GM21529 (cell line): Measurements from ENCODE around the gene GAST.
"Not testable (repeated sequence)": the region's sequence is repeated elsewhere in the genome, so short reads cannot be mapped to it uniquely, and the experiment has no call there.

Experiments
- ATAC-seq: cut with Tn5 transposase; IDR thresholded peaks from one replicate; pipeline ENCODE4 v1.9.1; 2021; ENCODE audit not compliant: unreplicated experiment

GAST gene

GRCh38 chr17:41683441-41684007, 28.6 kb upstream of the GAST start:
- ATAC-seq, result no peak

- no peak for ATAC-seq
These were observed 28.1 kb upstream of the GAST start for GRCh38 chr17:41684035-41684434.

GRCh38 chr17:41685753-41686152, 26.4 kb upstream of the GAST start:
- not testable (repeated sequence) for ATAC-seq

GRCh38 chr17:41686281-41686680, 25.9 kb upstream of the GAST start:
- no peak for ATAC-seq

- no peak for ATAC-seq
These were observed 24.1 kb upstream of the GAST start for GRCh38 chr17:41687828-41688640.

GRCh38 chr17:41688641-41689496, 23.3 kb upstream of the GAST start, which contains the start of gene EIF1:
Gene EIF1 (plus strand): TSS chr17:41688885. CDS start chr17:41689039, 154 bp downstream.
- peak; percentile 66 for ATAC-seq

GRCh38 chr17:41689497-41690299, 22.4 kb upstream of the GAST start:
- no peak for ATAC-seq

- ATAC-seq, result no peak
These were observed 21.6 kb upstream of the GAST start for GRCh38 chr17:41690497-41690896.

- ATAC-seq, result no peak
These were observed 20.9 kb upstream of the GAST start for GRCh38 chr17:41691031-41691777.

- ATAC-seq, result no peak
These were observed 19.2 kb upstream of the GAST start for GRCh38 chr17:41692722-41693521.

GRCh38 chr17:41695134-41695661, 16.9 kb upstream of the GAST start:
- ATAC-seq, result no peak

- ATAC-seq, result no peak
These were observed 16.0 kb upstream of the GAST start for GRCh38 chr17:41695954-41696757.

GRCh38 chr17:41697122-41697962, 14.8 kb upstream of the GAST start:
- no peak for ATAC-seq

- ATAC-seq, result not testable (repeated sequence)
These were observed 11.3 kb upstream of the GAST start for GRCh38 chr17:41700843-41701242.

GRCh38 chr17:41702712-41703111, 9.4 kb upstream of the GAST start:
- no peak for ATAC-seq

GRCh38 chr17:41705271-41705991, 6.7 kb upstream of the GAST start:
- ATAC-seq, result no peak
